Esophagus squamous epithelium (tissue), 5 donors: Measurements from ENCODE around the gene BORCS8. TPM values are rescaled to one million over a fixed set of nuclear protein-coding genes. Genes with fewer than 3 reads are reported as not detected.

ENCODE experiments used
- DNase-seq: peaks from one replicate; lab custom pipeline; 2025; lab: John Stamatoyannopoulos, UW
- H3K27ac ChIP-seq, 4 donors: fragments of 200-600 bp; sonication (generic); one replicate each; pipeline ENCODE4 v1.5.1; 2016 to 2019; ENCODE audit warnings: mild to moderate bottlenecking in 1 of 4
- H3K27me3 ChIP-seq, 4 donors: fragments of 200-600 bp; sonication (generic); 1 replicate in 3 of 4; 2 replicates in 1 of 4; pipeline versions ENCODE4 v1.5.1 to v1.6.0; 2017 to 2021; ENCODE audit warnings: antibody characterized with exemption in 1 of 4
- H3K36me3 ChIP-seq, 3 donors: fragments of 200-600 bp; sonication (generic); one replicate each; pipeline ENCODE4 v1.5.1; 2016 to 2019
- H3K4me1 ChIP-seq, 3 donors: fragments of 200-600 bp; sonication (generic); one replicate each; pipeline ENCODE4 v1.5.1; 2017 to 2019
- H3K4me3 ChIP-seq, 4 donors: fragments of 200-600 bp; sonication (generic); 1 replicate in 3 of 4; 2 replicates in 1 of 4; pipeline ENCODE4 v1.5.1; 2016 to 2019; ENCODE audit warnings: mild to moderate bottlenecking in 2 of 4, moderate library complexity in 1 of 4
- H3K9me3 ChIP-seq, 3 donors: fragments of 200-600 bp; sonication (generic); one replicate each; pipeline ENCODE4 v1.5.1; 2016 to 2019
- CTCF ChIP-seq, 6 experiments: fragments of 450-650 bp in 4 of 6; fragments of 200-600 bp in 2 of 6; sonication (generic) in 2 of 6; IDR thresholded peaks; one replicate each; pipeline ENCODE4 v1.5.1; 2016 to 2019; ENCODE audit warnings: antibody characterized with exemption in 6 of 6, mild to moderate bottlenecking in 4 of 6, moderate library complexity in 4 of 6
- POLR2A ChIP-seq, 4 donors: fragments of 450-650 bp; IDR thresholded peaks; one replicate each; pipeline ENCODE4 v1.6.1; 2017; ENCODE audit warnings: antibody characterized with exemption in 4 of 4, mild to moderate bottlenecking in 4 of 4, moderate library complexity in 3 of 4
- WGBS, 2 donors: methylation state at CpG; one replicate each; pipeline ENCODE4 v1.1.5; 2018; 5-methylcytosine and 5-hydroxymethylcytosine counted together
- intact Hi-C: fragments of 100-400 bp; cut with DNase I; formaldehyde crosslinking; loops from one replicate; pipeline ENCODE4 v1.15.0; 2022
- total RNA-seq, 4 donors: library from RNA; depleted of rRNA; stranded (reverse); fragments of >200 nt; gene quantifications; one replicate each; pipeline ENCODE4 v1.1.0, GENCODE V29; 2016
- donor health status: DM: yes; HTN: yes; CAD: no.

The BORCS8 gene
- total RNA-seq, 4 donors from 2014 or later: 8.8 to 15.4 (median 10.9) TPM

GRCh38 chr19:19170053-19170872, 21.7 kb downstream of the BORCS8 start, which contains the start of gene MEF2B:
Gene MEF2B, minus strand, starts transcription at chr19:19170263. Its CDS starts 19,528 bp downstream, at chr19:19150735.
- no peak within 1 kb of the TSS for H3K27ac ChIP-seq
- H3K9me3 ChIP-seq: no peaks in the 10 kb centered on the region
- DNase-seq: peak; percentile 45
- H3K27me3 ChIP-seq: no peaks in the 10 kb centered on the region
- peak within 1 kb of the TSS in 3 of 4 donors; percentile 15 to 58 (median 27) for H3K4me3 ChIP-seq
- TF ChIP-seq POLR2A (IDR thresholded peaks at IDR 0.05) (peak in 1 of 4 donors; percentile 57), CTCF (IDR thresholded peaks at IDR 0.05) (no peak)
- peaks cover 0 to 16% (median 13%) of the 10 kb centered on the region in 3 donors for H3K4me1 ChIP-seq
- 25% methylated on average over 8 of the region's 56 CpGs; no CpG with 5 or more reads in 1 of the 2 donors for WGBS, 2 donors
- no peaks in the 10 kb centered on the region for H3K36me3 ChIP-seq
- intact Hi-C loops: no loop called here

GRCh38 chr19:19169236-19170052, 22.5 kb downstream of the BORCS8 start:
- intact Hi-C loops: no loop called here
- Histone ChIP-seq H3K27me3 (no peaks in the 10 kb centered on the region), H3K4me1 (peaks cover 0 to 16% (median 13%) of the 10 kb centered on the region in 3 donors), H3K36me3 (no peaks in the 10 kb centered on the region), H3K9me3 (no peaks in the 10 kb centered on the region), H3K4me3 (peak overlapping the region in 3 of 4 donors; percentile 15 to 58 (median 27)), H3K27ac (no peak overlapping the region)
- TF ChIP-seq POLR2A (IDR thresholded peaks at IDR 0.05) (no peak), CTCF (IDR thresholded peaks at IDR 0.05) (no peak)
- 78 to 83% methylated on average over 1 to 8 of the region's 9 CpGs for WGBS, 2 donors
- no peak for DNase-seq

- WGBS, 2 donors: 67 to 87% methylated on average over 2 to 3 of the region's 3 CpGs
- TF ChIP-seq CTCF (IDR thresholded peaks at IDR 0.05): no peak
- intact Hi-C loops: no loop called here
Observed at GRCh38 chr19:19167612-19168011, 24.3 kb downstream of the BORCS8 start.

DNA sequence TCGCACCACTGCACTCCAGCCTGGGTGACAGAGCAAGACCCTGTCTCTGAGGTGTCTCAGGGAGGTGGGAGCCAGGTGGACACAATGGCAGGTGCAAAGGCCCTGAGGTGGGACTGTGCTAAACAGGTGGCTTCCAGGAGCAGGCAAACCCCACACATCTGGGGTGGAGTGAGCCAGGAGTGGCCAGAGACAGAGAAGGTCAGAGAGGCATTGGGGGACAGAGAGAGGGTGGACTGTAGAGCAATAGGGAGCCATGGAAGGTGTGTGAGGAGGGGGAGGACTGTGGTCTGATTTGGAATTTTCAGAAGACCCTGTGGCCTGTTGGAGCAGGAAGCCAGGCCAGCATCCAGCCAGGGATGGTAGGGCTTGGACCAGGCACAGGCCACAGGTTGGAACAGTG, 26.6 kb downstream of the BORCS8 start:
- Histone ChIP-seq H3K27ac (no peak overlapping the region), H3K9me3 (no peaks in the 10 kb centered on the region), H3K27me3 (no peaks in the 10 kb centered on the region), H3K4me1 (peaks cover 0 to 10% (median 8%) of the 10 kb centered on the region in 3 donors), H3K4me3 (no peak overlapping the region), H3K36me3 (no peaks in the 10 kb centered on the region)
- intact Hi-C loops: no loop called here
- TF ChIP-seq CTCF (IDR thresholded peaks at IDR 0.05) (no peak), POLR2A (IDR thresholded peaks at IDR 0.05) (no peak)
- DNase-seq: no peak
- 100% methylated on average over 1 of the region's 1 CpG for WGBS, 2 donors

More at GRCh38 chr19:19167612-19168011, 24.3 kb downstream of the BORCS8 start:
- H3K4me3 ChIP-seq: no peak overlapping the region
- H3K9me3 ChIP-seq: no peaks in the 10 kb centered on the region
- no peaks in the 10 kb centered on the region for H3K36me3 ChIP-seq
- H3K27me3 ChIP-seq: no peaks in the 10 kb centered on the region
- peaks cover 0 to 16% (median 13%) of the 10 kb centered on the region in 3 donors for H3K4me1 ChIP-seq
- no peak overlapping the region for H3K27ac ChIP-seq
- no peak for DNase-seq
